ENCODE measurements around the gene PGS1.

- TF ChIP-seq CTCF (IDR thresholded peaks at IDR 0.05) (no peak), POLR2AphosphoS5 (IDR thresholded peaks at IDR 0.05) (peak; percentile 19 to 36)
Measured at GRCh38 chr17:78387977-78388941, 9.8 kb downstream of the PGS1 start.

Data from esophagus muscularis mucosa (tissue), 3 donors.